OCI-LY1 (cell line): ENCODE data around the gene WNK2.

Source experiments
- H2AFZ ChIP-seq: fragments of 200-600 bp; sonication (generic), shearing (Covaris generic); 2 replicates; pipeline ENCODE4 v1.6.0; 2014; ENCODE audit warnings: antibody characterized with exemption, mild to moderate bottlenecking, low read length
- H3F3A ChIP-seq: fragments of 200-600 bp; sonication (generic), shearing (Covaris generic); 2 replicates; pipeline ENCODE4 v1.6.0; 2014; ENCODE audit warnings: mild to moderate bottlenecking, antibody characterized with exemption, low read length, moderate library complexity; ENCODE audit not compliant: insufficient read depth
- H3K27ac ChIP-seq: fragments of 200-600 bp; sonication (generic); 2 replicates; pipeline ENCODE4 v1.5.1; 2014; ENCODE audit warnings: low read length, mixed run types, mild to moderate bottlenecking, low read depth; ENCODE audit not compliant: poor library complexity, severe bottlenecking
- H3K27me3 ChIP-seq: fragments of 200-600 bp; sonication (generic); 2 replicates; pipeline ENCODE4 v1.6.0; 2014; ENCODE audit warnings: antibody characterized with exemption, mild to moderate bottlenecking, low read length, moderate library complexity; ENCODE audit not compliant: insufficient read depth
- H3K36me3 ChIP-seq: fragments of 200-600 bp; sonication (generic); 2 replicates; pipeline ENCODE4 v1.6.1; 2014; ENCODE audit warnings: mild to moderate bottlenecking, antibody characterized with exemption, low read length, moderate library complexity, mixed read lengths; ENCODE audit not compliant: insufficient read depth
- H3K4me1 ChIP-seq: fragments of 200-600 bp; sonication (generic); 2 replicates; pipeline ENCODE4 v1.5.1; 2014; ENCODE audit warnings: mild to moderate bottlenecking, low read length, moderate library complexity; ENCODE audit not compliant: insufficient read depth, severe bottlenecking
- H3K4me2 ChIP-seq: fragments of 200-600 bp; sonication (generic), shearing (Covaris generic); 2 replicates; pipeline ENCODE4 v1.6.1; 2014; ENCODE audit warnings: low read length
- H3K4me3 ChIP-seq: fragments of 200-600 bp; sonication (generic); 2 replicates; pipeline ENCODE4 v1.5.1; 2014; ENCODE audit warnings: low read length, low read depth, mild to moderate bottlenecking, mixed read lengths; ENCODE audit not compliant: poor library complexity, severe bottlenecking
- H3K79me2 ChIP-seq: fragments of 200-600 bp; shearing (Covaris generic); 2 replicates; pipeline ENCODE4 v1.6.1; 2016; ENCODE audit warnings: mixed run types, low read length, mixed read lengths; ENCODE audit not compliant: insufficient read depth
- H3K9ac ChIP-seq: fragments of 200-600 bp; sonication (generic), shearing (Covaris generic); 2 replicates; pipeline ENCODE4 v1.6.1; 2014; ENCODE audit warnings: mild to moderate bottlenecking, low read length, mixed read lengths
- H3K9me2 ChIP-seq: fragments of 200-600 bp; sonication (generic), shearing (Covaris generic); 2 replicates; pipeline ENCODE4 v1.6.1; 2014; ENCODE audit warnings: low read depth, mild to moderate bottlenecking, low read length, mixed read lengths
- H3K9me3 ChIP-seq: fragments of 200-600 bp; shearing (Covaris generic); 2 replicates; pipeline ENCODE4 v1.6.1; 2014; ENCODE audit warnings: low read length, mixed read lengths
- H4K20me1 ChIP-seq: fragments of 200-600 bp; sonication (generic), shearing (Covaris generic); 2 replicates; pipeline ENCODE4 v1.6.0; 2016; ENCODE audit warnings: mild to moderate bottlenecking, low read length; ENCODE audit not compliant: insufficient read depth
- EZH2 ChIP-seq: fragments of 200-600 bp; sonication (generic), shearing (Covaris generic); IDR thresholded peaks from 2 replicates; pipeline ENCODE4 v1.8.0; 2017; ENCODE audit warnings: borderline replicate concordance, mixed run types, mild to moderate bottlenecking, antibody characterized with exemption, low read length, moderate library complexity, mixed read lengths
- TF ChIP-seq, protein P1 (sequence below): fragments of 200-600 bp; sonication (generic), shearing (Covaris generic); IDR thresholded peaks from 2 replicates; pipeline ENCODE4 v1.5.1; 2017; ENCODE audit warnings: mild to moderate bottlenecking, antibody characterized with exemption, low read length, moderate library complexity, mixed read lengths

The WNK2 gene

DNA sequence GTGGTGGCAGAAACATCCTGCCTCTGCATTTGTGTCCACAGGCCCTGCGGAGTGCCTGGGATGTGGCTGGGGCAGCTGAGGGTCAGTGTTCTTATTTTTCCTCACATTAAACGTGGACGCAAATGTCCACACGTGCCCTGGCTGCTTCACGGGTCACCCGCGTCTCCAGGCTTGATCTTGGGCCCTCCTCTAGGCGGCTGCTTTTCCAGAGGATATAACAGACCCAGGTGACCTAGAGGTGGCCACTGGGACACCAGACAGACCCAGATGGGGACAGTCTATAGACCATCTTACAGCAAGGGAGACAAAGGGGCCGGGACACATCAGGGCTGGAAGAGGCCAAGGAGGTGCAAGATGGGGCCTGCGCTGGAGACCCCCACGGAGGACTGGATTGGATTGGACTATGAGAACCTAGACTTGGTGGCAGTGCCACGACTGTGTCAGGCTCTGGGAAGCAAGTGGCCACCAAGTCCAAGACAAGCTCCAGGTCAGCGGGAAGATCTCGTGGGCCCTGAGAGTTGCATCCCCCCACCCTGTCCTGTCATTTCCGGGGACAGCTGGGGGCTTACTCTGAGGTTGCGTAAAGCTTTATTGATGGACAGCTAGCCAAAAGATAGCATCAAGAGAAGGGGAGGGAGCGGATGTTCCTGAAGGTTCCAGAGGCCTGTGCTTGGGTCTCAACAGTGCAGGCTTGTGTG is 6.9 kb downstream of the WNK2 start:
- H3K9me3 ChIP-seq = no peaks in the 10 kb centered on the region
- TF ChIP-seq, protein P1, sequence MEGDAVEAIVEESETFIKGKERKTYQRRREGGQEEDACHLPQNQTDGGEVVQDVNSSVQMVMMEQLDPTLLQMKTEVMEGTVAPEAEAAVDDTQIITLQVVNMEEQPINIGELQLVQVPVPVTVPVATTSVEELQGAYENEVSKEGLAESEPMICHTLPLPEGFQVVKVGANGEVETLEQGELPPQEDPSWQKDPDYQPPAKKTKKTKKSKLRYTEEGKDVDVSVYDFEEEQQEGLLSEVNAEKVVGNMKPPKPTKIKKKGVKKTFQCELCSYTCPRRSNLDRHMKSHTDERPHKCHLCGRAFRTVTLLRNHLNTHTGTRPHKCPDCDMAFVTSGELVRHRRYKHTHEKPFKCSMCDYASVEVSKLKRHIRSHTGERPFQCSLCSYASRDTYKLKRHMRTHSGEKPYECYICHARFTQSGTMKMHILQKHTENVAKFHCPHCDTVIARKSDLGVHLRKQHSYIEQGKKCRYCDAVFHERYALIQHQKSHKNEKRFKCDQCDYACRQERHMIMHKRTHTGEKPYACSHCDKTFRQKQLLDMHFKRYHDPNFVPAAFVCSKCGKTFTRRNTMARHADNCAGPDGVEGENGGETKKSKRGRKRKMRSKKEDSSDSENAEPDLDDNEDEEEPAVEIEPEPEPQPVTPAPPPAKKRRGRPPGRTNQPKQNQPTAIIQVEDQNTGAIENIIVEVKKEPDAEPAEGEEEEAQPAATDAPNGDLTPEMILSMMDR = no peak
- TF ChIP-seq EZH2 = no peak
- H3K27ac ChIP-seq = no peak overlapping the region
- H3K9ac ChIP-seq = no peak overlapping the region
- no peaks in the 10 kb centered on the region for H3K79me2 ChIP-seq
- H3K27me3 ChIP-seq = no peaks in the 10 kb centered on the region
- H3K4me1 ChIP-seq = no peaks in the 10 kb centered on the region
- H3K4me2 ChIP-seq = no peak overlapping the region
- H2AFZ ChIP-seq = no peak overlapping the region
- H4K20me1 ChIP-seq = no peaks in the 10 kb centered on the region
- H3K36me3 ChIP-seq = no peaks in the 10 kb centered on the region
- no peaks in the 10 kb centered on the region for H3F3A ChIP-seq
- no peaks in the 10 kb centered on the region for H3K9me2 ChIP-seq
- no peak overlapping the region for H3K4me3 ChIP-seq

DNA sequence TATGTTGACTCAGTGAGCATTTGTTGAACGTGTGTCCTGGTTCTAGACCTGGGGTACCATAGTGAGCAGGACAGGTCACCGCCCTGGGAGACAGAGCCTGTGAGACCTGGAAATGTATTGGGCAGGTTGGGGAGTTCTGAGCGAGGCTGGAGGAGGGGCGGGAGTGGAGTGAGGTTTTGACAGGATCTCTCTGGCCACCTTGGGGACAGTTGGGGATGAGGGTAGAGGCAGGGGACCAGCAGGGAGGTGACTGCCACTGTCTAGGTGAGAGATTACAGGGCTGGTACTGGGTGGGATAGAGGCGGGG is 7.4 kb downstream of the WNK2 start:
- H2AFZ ChIP-seq = no peak overlapping the region
- no peak overlapping the region for H3K4me3 ChIP-seq
- TF ChIP-seq, protein P1 = no peak
- TF ChIP-seq EZH2 = no peak
- H4K20me1 ChIP-seq = no peaks in the 10 kb centered on the region
- no peaks in the 10 kb centered on the region for H3K4me1 ChIP-seq
- no peak overlapping the region for H3K4me2 ChIP-seq
- H3K27ac ChIP-seq = no peak overlapping the region
- H3K9me3 ChIP-seq = no peaks in the 10 kb centered on the region
- no peaks in the 10 kb centered on the region for H3K36me3 ChIP-seq
- no peaks in the 10 kb centered on the region for H3F3A ChIP-seq
- H3K79me2 ChIP-seq = no peaks in the 10 kb centered on the region
- H3K9me2 ChIP-seq = no peaks in the 10 kb centered on the region
- no peaks in the 10 kb centered on the region for H3K27me3 ChIP-seq
- H3K9ac ChIP-seq = no peak overlapping the region

DNA sequence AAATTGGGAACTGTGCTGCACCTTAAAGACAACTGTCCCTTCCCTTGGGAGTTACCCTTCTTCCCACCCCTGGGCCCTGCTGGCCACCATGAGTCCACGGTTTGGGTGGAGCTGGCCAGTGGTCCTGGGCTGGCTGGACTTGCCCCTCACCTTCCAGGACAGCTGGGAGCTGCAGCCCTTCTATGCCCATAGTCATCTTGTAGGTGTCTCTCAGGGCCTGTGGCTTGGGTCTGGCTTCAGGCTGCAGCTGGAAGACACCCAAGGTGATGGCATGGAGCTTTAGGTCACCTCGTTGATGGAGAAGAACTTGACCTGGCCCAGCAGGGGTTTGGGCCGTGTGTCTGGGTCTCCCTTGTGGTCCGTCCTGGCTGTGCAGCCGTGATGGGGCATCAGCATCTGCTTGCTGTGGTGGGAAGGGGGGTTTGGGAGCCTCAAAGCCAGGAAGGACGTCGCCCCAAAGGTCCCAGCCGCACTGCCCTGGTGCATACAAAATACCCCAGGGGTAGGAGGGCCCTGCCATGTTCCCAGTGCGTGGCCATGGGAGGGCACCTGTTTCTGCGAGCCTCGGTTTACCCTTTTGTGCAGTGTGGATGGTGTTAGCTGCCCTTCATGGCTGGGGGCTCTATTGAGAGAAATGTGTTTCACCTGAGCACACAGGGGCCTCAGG is 8.9 kb downstream of the WNK2 start:
- Histone ChIP-seq H3K9me3 (no peaks in the 10 kb centered on the region), H3K4me2 (no peak overlapping the region), H3K9me2 (no peaks in the 10 kb centered on the region), H3K79me2 (no peaks in the 10 kb centered on the region), H3K4me1 (peaks cover 4% of the 10 kb centered on the region), H3K4me3 (no peak overlapping the region), H2AFZ (no peak overlapping the region), H4K20me1 (no peaks in the 10 kb centered on the region), H3F3A (no peaks in the 10 kb centered on the region), H3K27ac (no peak overlapping the region), H3K27me3 (no peaks in the 10 kb centered on the region), H3K9ac (no peak overlapping the region), H3K36me3 (no peaks in the 10 kb centered on the region)
- TF ChIP-seq, protein P1 = no peak
- no peak for TF ChIP-seq EZH2
